ENCODE measurements around the gene HLX.

Gene HLX

GRCh38 chr1:220882061-220882891, 3.0 kb downstream of the HLX start:
- DNase-seq: no peak

DNA sequence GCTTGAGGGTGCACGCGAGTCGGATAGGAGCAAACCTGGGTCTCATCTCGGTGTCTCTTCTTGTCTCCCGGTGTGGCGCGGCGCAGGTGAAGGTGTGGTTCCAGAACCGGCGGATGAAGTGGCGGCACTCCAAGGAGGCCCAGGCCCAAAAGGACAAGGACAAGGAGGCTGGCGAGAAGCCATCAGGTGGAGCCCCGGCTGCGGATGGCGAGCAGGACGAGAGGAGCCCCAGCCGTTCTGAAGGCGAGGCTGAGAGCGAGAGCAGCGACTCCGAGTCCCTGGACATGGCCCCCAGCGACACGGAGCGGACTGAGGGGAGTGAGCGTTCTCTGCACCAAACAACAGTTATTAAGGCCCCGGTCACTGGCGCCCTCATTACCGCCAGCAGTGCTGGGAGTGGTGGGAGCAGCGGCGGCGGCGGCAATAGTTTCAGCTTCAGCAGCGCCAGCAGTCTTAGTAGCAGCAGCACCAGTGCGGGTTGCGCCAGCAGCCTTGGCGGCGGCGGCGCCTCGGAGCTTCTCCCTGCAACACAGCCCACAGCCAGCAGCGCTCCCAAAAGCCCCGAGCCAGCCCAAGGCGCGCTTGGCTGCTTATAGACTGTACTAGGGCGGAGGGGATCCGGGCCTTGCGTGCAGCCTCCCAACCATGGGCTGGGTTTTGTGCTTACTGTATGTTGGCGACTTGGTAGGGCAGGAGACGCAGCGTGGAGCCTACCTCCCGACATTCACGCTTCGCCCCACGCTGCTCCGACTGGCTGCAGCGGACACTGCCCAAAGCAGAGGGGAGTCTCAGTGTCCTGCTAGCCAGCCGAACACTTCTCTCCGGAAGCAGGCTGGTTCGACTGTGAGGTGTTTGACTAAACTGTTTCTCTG, 5.1 kb downstream of the HLX start:
- DNase-seq: no peak

DNA sequence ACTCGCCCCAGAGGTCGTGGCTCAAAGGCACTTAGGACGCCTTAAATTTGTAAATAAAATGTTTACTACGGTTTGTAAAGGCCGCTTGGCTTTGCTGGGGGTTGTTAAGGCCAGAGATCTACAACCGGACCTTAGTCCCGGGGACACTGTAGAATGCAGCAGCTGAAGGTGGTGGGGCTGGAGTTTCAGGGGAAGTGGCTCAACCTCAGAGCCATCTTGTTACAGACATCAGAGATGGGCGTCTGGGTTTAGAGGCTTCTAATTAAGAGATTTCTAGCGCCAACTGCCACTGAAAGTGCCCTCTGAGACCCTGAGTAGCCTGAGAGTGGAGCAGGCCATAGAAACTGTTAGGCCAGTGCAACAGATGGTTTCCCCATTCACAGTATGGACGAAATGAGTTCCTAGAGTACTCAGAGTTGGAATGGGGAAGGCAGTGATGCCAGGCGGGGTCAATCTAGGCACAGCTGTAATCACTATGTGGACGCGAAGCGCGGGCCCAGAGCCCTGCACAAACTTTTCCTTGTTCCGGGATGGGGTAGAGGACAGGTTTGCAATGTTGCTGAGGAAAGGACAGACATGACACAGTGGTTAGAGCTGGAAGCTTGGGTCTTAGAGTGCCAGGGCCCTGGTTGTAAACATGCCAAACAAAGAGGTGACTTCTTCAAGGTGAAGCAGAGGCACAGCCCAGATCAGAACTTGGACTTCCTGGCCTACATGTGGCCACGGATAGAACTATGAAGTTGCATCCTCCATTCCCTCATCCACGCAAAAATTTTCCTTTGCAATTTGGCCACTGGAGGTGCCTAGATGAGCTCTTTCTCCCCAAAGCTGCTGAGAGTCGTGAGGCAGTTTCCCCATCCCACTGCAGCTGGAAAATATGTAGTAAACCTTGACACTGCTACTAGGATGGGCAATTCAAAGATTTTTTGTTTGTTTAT, 6.0 kb downstream of the HLX start:
- DNase-seq: no peak

DNA sequence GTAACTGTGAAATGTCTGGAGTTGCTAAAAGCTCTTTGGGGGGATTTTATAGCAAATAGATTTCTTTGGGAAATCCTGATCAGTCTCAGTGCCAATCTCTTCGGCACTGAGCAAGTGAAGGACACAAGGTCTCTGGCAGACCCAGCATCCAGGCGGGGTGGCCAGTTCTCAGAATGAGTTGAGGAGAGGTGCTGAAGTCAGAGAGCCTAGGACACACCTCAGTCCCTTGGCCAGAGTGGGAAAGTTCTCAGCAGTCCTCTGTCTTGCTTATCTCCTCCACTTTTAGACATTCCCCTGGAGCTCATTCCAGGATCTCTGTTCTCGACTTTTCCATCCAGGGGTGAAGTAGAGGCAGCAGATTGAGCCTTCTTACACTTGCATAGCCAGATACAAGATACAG, 6.7 kb downstream of the HLX start:
- no peak for DNase-seq

- no peak for DNase-seq
These were observed 7.4 kb downstream of the HLX start for GRCh38 chr1:220886470-220887201.

DNA sequence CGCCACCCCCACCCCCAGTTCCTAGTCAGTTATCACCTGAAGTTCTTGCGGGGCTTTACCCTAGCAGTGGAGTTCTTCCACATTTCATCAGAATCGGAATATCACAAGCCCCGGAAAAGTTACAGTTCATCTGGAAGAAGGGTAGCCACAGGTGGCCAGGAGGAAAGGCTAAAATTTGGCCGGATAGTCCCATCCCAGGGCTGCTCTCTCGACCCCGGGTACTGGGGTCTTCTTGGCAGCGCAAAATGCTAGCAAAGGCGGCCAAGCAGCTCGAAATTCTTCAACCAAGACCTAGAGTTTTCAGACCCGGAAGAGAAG, 7.9 kb downstream of the HLX start:
- no peak for DNase-seq

DNA sequence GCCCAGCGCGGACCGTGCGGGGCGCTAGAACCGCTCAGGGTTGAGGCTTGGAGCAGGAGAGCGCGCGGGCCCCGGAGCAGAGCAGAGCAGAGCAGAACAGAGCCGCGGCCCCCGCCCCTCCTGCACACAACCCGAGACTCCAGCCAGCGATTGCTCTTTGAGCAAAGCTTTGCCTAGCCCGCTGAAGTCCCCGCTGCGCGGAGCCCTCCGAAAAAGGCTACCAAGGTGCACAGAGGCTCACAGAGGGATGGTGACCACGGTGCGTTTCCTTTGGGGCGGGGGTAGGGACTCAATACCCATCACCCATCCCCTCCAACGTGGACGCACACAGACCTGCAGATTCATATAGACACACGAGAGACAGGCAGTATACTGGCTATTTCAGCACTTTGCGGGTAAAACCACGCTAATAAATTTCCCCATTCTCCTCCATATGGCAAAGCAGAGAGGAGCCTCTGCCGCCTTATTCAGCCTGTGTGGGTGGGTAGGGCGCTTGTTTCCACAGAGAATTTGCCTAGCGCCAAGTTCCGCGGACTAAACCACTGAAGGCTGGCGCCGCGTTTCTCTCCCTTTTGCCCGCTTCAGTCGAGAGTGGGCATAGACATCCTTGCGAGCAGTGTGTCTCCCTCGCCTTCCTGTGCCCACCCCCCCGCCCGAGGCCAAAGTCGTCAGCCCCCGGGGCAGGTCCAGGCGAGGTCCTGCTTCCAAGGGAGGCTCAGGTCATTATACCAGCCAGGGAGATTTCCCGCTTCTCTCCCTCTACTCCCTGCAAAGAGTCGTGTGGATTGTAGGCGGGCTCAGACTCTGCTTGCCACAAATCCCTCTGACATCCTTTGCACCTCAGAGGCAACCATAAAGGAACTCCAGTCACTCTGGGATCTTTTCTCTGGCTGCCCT, 8.5 kb downstream of the HLX start:
- DNase-seq: no peak

- DNase-seq: no peak
These were observed 9.3 kb downstream of the HLX start for GRCh38 chr1:220888417-220888986.

GRCh38 chr1:220889333-220889732, 10.1 kb downstream of the HLX start:
- no peak for DNase-seq

- DNase-seq: no peak
These were observed 10.6 kb downstream of the HLX start for GRCh38 chr1:220889848-220890287.

DNA sequence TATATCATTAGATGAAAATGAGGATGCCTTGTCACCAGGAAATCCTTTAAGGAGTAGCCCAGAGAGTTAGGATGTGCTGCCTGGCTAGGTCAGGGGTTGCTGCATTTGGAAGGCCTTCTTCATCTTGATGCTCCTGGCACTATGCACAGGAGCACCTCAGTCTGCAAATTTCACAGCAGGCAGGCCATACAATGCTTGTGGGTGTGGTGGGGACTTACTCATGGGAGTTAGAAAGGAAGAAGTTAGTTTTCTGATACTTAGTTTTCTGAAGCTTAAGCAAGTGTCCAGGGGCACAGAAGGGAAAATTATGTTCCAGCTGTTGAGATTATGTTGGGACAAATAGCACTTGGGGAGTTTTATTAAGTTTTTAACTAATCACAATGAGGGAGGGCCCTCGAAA, 11.4 kb downstream of the HLX start:
- DNase-seq: no peak

- no peak for DNase-seq
These were observed 12.2 kb downstream of the HLX start for GRCh38 chr1:220891224-220892085.

DNA sequence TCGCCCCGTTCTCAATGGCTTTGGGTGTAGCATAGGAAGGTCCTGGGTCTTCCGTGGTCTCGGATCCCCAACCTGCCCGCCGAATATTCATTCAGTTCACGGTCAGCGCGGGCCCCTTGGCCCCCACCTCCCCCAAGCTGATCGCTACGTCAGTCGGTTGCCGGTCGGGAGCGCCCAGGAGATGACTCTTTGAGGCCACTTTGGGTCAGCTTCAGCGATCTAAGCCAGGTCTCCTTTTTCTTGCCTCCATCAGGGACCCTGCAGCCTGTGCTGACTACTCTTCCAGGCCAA, 12.8 kb downstream of the HLX start:
- DNase-seq: no peak

DNA sequence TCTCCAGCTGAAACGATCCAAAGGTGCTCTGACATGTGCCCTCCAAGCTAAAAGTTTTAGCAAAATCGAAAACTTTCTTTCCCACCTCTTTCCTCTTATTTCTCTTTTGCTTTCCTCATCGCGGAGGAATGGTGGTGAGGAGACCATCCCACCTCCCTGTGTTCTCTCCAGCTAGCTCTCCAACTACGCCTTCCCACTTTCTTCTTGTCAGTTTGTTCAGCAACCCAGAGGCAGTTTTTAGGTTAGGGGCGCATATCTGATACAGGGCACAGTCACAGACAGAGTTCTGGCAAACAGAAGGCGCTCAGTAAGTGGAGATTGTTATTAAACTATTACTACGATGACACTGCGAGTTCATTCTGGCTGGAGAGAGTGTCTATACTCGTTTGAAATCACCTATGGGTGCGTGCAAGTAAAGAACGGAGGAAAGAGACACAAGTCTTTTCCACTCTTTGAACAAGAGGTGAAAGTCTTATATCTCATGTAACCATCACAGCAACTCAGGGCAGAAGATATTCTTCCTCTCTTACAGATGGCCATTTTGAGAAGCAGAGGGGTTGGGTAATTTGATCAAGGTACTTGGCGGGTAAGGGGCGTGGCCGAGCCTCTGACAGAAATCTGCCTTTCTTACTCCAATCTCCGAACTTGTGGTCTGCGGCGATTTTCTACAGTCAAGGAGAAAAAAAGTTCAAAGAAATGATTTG, 13.9 kb downstream of the HLX start:
- DNase-seq: no peak

DNA sequence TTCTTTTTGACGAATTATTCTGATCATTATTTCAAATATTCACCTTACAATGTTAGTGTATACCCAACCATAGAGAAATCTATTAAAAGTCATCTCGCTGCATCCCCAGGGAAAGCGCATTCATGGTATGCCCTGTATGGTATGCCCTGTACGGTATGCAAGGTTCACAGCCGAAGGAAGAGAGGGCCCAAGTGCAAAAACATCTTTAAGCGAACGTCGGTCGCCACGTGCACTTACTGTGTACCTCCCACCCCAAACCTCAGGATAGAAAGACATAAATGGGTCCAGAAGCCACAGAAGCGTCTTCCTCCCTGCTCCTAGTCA, 14.4 kb downstream of the HLX start:
- no peak for DNase-seq

GRCh38 chr1:220894025-220894923, 15.0 kb downstream of the HLX start:
- no peak for DNase-seq

GRCh38 chr1:220894924-220895256, 15.6 kb downstream of the HLX start:
- no peak for DNase-seq

GRCh38 chr1:220895412-220895946, 16.2 kb downstream of the HLX start:
- no peak for DNase-seq
